ENCODE results near the gene PELI1. TPM values are rescaled to one million over a fixed set of nuclear protein-coding genes. Genes with fewer than 3 reads are reported as not detected.

Gene PELI1
- total RNA-seq, 1 donor from 2014 or later = 9.1 TPM

DNA sequence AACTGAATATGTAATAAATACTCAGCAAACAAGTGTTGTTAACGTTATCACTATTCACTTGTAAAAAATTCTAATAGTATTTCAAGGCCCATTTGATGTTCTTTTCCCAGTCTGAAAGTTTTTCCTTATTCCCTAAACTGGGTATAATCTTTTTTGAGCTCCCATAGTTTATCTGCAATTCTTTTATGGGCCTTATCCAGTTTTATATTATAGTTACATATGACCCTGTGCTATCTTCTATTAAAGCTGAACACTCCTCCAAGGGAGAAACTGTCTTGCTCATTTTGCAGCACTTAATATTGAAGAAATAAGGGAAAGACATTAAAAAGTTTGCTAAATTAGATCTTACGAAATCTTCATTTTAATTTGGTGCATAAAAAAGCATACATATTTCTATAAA, 13.9 kb downstream of the PELI1 start:
- no peak for ATAC-seq (ENCODE audit: poor library complexity)
- no peak for DNase-seq
- intact Hi-C loops (cut with DNase I) = no loop called here

DNA sequence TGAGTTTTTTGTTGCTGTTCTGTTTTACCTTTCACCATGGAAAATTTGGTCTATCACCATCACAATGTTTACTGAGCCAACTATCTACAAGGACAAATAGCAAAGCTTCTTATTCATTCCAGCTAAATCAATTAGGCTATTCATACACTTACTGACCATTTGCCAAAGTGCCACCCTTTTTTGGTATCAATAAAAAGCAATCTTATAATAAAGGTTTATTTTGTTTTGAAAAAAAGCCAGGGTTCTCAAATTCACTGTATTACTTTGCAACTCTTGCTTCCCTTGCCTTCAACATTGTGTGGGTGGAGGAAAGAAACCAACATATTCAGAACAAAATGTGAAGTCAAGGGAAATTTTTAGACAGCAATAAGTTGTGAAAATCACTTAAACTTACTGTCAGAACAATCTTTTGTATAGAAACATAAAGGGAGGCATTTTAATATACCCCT, 15.3 kb downstream of the PELI1 start:
- no peak for ATAC-seq (ENCODE audit: poor library complexity)
- intact Hi-C loops (cut with DNase I) = no loop called here

DNA sequence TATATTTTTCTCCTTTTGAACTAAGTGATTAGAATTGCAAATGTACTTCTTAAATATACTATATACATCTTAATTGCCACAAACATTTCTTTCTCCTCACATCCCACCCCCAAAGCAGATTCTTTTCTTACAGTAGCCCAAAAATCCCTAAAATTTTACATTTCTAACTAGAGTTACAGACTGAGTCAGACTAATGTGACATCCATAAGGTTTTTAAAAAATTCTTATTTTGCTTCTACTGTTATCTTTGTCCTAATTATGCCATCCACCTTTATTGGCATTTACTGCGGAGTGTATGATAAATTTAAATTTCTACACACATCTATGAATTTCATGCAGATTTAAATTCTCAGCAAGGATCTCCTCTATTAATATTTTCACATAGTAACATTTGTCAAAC, 15.8 kb downstream of the PELI1 start:
- intact Hi-C loops (cut with DNase I) = no loop called here
- no peak for DNase-seq
- no peak for ATAC-seq (ENCODE audit: poor library complexity)

More for the DNA sequence above, 15.3 kb downstream of the PELI1 start:
- DNase-seq = no peak

DNA sequence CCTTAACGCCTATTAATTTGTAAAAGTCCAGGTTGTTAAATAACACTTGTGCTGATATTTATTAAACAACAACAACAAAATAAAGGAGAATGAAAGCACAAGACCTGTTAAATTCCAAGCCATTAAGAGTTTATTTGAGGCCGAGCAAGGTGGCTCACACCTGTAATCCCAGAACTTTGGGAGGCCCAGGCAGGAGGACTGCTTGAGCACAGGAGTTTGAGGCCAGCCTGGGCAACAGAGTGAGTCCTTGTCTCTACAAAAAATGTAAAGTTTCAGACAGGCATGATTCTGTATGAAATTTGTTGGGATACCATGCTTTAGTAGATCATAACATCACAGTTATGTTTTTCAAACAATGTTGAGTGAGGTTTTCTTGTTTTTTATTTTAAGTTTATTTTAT, 17.1 kb downstream of the PELI1 start:
- no peak for ATAC-seq (ENCODE audit: poor library complexity)
- no peak for DNase-seq
- intact Hi-C loops (cut with DNase I) = no loop called here

DNA sequence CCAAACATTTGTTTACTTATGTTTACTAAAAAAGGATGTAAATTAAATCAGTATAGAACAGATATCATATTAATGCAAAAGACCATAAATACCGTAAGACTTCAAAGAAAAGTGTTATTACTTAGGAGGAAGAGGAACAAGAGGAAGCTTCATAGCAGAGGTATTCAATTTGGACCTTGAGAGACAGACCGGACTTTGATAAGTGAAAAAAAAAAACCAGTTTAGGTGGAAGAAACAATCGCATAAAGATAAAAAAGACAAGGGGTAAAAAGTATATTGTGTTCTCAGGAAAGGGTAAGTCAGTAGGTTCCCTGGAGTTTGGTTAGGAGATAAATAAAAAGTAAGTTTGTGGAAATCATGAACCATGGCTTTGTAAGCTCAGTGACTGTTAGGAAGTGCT, 17.6 kb downstream of the PELI1 start:
- DNase-seq (no peak), ATAC-seq (ENCODE audit: poor library complexity) (no peak)
- intact Hi-C loops (cut with DNase I) = no loop called here

DNA sequence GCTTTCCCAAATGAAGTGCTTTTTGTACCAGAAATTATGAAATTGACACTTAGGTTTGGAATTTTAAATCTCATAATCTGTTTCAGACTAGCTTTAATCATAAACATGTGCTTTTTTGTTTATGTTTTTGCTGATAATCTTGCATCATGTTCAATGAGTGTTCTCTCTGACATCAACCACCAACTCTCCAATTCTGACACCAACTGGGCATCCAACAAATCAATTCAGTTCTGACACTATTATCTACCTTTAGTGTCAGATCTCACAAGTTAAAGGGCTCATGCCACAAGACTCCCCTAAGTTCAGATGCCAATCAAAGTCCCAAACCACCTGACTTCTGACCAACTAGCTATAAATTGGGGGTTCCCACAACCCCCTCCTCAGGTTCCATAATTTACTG, 19.6 kb downstream of the PELI1 start:
- ATAC-seq (ENCODE audit: poor library complexity) (no peak), DNase-seq (no peak)
- intact Hi-C loops (cut with DNase I) = no loop called here

DNA sequence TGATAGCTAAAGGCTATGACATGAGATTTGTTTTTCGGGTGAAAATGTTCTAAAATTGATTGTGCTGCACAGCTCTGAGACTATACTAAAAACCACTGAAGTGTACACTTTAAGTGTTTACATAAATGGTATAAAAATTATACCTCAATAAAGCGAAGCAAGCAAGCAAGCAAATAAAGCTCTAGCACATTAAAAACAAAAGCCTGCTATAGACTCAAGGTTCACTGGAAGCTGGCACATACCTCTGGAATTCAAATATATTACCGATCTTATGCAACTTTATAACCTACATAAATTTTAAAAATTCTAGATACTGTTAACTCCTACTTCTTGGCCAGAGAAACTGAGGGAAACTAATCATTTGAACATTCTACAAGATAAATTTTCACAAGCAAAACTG, 20.1 kb downstream of the PELI1 start:
- DNase-seq (no peak), ATAC-seq (ENCODE audit: poor library complexity) (no peak)
- intact Hi-C loops (cut with DNase I) = no loop called here

DNA sequence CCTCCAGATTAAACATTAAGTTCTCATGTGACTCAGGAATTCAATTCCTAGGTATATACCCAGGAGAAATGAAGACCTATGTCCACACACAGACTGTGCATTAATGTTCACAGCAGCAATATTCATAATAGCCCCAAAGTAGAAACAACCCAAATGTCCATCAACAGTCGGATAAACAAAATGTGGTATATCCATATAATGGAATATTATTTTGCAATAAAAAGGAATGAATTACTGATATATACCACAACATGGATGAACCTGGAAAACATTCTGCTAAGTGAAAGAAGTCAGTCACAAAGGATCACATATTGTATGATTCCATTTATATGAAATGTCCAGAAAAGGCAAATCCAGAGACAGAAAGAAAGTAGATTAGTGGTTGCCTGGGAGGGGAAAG, 20.5 kb downstream of the PELI1 start:
- intact Hi-C loops (cut with DNase I) = no loop called here
- ATAC-seq (ENCODE audit: poor library complexity) (no peak), DNase-seq (no peak)

DNA sequence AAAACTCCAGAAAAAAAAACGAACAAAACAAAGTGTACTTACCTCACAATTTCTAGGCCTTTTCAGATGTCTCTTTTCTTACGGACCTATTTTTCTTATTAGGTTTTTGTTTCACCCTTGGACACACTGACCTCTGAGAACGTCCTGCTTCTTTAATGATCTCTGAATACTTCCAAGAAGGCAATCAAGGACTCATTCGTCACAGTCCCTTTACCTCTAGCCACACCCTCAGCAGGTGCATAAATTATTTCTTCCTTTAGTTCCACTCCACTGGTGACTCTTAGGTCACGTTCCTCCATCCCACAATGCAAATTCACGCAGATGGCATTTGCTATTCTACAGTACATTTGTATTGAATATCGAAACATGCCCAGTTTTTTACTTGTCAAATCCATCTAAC, 21.9 kb downstream of the PELI1 start:
- DNase-seq (no peak), ATAC-seq (ENCODE audit: poor library complexity) (no peak)
- intact Hi-C loops (cut with DNase I) = no loop called here

DNA sequence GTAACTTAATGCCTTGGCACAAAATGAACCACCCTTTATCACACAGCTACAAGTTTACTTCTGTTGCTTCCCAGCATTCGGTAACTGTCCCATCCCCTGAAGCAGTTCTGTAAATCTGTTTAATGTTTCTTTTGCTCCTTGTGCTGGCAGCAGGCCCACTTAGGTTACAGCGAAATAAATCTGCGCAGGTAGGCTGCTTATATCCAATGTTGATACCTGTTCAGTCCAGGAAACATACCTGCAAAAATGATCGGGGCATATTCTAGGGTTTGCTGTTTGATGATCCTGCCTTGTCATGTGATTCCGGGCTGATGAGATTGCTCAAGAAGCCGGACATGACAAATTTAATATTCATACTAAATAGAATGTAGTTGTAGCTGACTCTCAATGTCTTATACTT, 23.3 kb downstream of the PELI1 start:
- DNase-seq (no peak), ATAC-seq (ENCODE audit: poor library complexity) (no peak)
- intact Hi-C loops (cut with DNase I) = no loop called here

DNA sequence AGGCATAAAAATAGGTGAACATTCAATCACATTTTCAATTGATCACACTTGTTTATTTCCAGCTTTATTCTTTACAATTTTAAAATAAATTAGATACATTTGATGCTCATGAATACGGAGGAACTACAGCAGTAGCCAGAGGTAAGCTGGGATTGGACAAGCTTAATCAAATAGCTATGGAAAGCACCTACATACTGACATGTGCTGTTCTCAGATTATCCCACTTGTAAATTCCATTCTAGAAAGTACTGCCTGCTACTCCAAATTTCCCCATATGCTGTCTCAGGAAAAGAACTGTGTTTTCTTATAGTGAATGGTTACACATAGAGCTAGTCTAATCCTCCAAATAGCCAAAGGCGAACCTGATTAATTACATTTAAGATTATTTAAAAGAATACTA, 24.2 kb downstream of the PELI1 start:
- DNase-seq (no peak), ATAC-seq (ENCODE audit: poor library complexity) (no peak)
- intact Hi-C loops (cut with DNase I) = no loop called here

DNA sequence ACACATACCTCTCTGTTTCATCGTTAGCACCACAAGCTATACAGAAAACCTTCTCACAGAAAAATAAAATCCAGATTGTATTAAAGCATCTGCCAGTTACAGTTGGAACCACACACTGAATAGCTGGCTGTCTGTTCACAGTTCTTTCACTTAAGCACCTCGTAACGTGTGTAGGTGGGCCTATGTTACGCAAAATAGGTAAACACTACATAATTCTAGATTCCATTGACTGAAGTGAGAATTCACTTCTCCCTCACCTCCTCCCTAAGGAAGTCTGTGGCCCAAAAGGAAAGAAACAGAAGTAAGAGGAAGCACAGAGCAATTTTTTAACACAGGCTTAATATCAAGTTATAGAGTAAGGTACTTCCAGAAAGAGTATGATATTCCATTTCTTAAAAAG, 24.9 kb downstream of the PELI1 start:
- intact Hi-C loops (cut with DNase I) = no loop called here
- ATAC-seq (ENCODE audit: poor library complexity) = no peak
- no peak for DNase-seq

DNA sequence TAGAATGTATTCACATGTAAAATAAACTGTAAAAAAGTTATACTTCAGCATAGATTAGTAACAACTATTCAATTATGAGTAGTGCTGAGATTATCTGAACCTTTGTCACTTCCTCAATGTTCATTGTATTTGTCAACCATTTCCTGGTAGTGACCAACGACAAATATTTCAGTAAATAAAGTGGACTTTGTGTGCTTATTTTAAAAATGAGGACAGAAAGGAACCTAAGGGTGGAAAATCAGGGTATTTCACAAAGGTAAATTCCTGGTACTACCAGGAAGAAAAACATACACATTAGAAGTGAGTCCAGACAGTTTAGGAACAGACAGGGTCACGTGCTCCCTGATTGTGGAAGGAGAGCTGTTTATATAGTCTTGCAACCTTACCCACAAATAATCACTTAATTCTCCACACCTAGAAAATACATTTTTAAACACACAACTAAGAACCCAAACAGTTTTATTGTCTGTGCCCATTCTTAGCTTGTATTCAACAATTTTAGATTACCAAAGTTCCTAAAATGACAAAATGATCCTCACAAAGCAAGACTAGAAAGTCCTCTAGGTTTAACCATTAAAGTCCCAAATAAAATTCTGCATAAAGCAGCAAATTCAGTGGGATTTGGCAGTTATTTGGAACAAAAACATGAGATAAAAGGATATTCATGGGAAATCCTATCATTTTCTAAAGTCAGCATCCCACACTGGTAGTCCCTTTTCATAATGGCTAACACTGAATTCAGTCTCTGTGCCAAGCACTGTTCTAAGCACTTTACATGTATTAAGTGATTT, 28.2 kb downstream of the PELI1 start:
- ATAC-seq (ENCODE audit: poor library complexity) (peak; percentile 34), DNase-seq (no peak)
- intact Hi-C loops (cut with DNase I) = no loop called here

DNA sequence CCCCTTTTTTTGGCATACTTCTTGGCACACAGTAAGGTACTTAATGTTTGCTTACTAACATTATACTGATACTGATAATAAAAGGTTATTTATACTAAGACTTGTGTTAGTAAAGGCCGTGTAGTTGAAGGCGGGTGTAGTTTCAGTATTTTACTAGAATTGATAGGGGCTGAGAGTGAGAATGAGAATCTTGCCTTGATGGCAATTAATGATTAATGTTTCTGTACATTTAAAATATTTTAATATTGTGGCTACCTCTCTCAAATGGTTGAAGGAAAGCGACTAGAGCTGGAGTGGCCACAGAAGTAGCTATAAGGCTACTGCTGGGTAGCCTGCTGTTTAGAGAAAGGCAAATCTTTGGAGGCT, 29.3 kb downstream of the PELI1 start:
- no peak for ATAC-seq (ENCODE audit: poor library complexity)
- intact Hi-C loops (cut with DNase I) = no loop called here

DNA sequence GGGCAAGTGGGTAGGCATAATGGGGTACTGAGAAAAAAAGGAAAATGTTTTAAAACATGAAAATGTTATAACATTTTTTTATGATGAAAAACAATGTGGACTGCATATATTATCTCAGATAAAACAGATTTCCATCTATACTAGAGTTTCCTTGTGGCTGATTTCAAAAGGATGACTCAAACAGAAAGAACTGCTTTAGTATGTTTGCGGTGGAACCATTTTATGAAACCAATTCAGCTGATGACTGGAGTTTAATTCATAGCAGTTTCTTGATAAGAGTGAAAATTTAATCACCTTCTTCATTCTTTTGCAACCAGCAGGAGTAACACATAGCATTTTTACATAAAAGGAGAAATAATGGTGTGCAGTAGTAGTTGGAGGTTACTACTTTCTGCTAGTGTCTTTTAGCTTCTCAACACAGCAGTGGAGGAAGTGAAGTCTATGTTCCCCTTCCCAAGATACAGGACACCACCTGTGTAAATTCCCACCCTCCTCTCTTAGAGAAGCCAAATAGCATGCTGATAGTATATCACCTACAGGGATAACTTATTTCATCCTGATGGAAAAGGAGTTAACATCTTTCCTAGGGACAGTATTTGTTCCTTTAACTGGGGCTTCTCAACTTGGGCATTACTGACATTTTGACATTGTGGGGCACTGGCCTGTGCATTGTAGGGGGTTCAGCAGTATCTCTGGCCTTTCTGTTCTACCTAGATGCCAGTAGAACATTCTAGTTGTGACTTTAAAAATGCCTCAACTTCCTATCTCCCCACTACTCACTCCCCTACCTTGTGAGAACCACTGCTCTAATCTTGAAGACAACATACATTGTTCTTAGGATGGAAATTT, 29.9 kb downstream of the PELI1 start:
- intact Hi-C loops (cut with DNase I) = no loop called here
- DNase-seq = no peak
- ATAC-seq (ENCODE audit: poor library complexity) = no peak

More for the DNA sequence above, 29.3 kb downstream of the PELI1 start:
- DNase-seq = no peak

DNA sequence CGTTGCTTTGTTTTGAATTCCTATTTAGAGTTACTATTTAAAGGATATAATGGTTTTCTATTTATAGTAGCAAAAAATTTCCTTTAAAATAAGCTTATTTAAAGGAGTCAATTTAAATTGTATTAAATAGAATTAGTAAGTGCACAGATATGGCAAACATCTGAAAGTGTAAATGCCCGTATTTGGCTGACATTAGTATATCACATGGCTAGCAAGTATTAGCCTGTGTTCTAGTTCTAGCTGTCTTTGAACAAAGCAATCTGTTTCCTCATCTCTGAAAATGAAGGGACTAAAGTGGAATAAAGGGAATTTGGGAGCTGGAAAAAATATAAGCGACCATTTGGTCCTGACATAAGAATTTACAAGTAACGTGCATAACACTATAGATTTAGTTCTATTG, 32.2 kb downstream of the PELI1 start:
- DNase-seq = no peak

DNA sequence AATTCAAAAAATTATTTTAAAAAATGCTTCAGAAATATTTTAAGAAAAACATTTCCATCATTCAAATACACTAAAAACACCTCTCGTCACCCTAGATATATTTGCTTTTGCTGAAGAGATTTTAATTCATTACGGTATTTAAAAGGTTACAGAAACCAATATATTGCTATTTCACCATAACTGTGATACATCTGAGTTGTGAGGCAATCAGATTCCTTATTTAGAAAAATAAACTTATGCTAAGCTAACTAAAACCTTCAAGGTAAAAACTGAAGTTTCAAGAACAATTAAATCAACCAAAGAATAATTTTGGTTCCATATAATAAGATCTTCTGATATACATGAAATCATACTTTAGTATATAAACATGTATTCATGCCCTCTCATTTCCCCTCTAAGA, 32.8 kb downstream of the PELI1 start:
- ATAC-seq (ENCODE audit: poor library complexity) (no peak), DNase-seq (no peak)
- intact Hi-C loops (cut with DNase I) = no loop called here

More for the DNA sequence above, 32.2 kb downstream of the PELI1 start:
- intact Hi-C loops (cut with DNase I) = no loop called here
- ATAC-seq (ENCODE audit: poor library complexity) = no peak

DNA sequence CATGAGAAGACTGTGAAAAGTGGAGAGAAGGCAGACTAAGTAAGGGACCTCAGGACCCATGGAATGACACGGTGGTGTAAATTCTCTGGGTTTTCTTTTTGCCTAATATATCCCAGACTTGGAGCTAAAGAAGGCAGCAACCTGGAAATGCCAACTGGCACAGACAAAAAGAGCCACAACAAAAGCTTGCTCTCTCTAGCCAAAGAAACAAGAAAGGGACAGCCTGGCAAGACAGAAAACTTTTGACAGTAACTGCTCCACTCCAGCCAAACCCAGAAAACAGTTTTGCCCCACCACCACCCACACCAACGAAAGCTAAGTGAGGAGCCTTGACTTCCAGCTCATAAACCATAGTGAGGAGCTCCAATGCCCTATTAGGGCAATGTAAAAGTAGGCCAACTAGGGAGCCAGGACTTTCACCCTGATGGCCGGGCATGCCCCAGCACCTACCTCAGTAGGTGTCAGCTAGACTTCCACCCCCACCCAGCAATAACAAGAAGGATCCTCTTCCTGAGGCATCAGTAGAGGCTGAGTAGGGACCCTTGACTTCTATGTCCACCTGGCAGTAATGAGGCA, 35.5 kb downstream of the PELI1 start:
- ATAC-seq (ENCODE audit: poor library complexity) (no peak), DNase-seq (no peak)
- intact Hi-C loops (cut with DNase I) = no loop called here

DNA sequence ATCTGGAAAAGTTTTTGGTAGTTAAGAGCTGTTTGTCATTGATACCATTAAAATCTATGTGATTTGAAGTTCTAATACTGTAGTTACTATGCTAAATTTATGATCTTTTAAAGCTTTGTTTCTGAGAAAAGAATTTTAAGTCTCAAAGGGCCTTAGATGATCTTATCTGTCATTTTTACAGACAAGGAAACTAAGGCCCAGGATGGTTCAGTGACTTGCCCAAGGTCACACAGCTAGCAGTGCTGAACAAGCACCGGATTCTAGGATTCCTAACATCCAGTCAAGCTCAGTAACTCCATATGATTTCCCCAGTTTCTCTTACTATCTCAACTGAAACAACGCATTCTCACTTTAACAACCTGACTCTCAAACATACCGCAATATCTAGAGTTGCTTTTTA, 37.7 kb downstream of the PELI1 start:
- no peak for ATAC-seq (ENCODE audit: poor library complexity)
- no peak for DNase-seq
- intact Hi-C loops (cut with DNase I) = no loop called here

Measured in Right ventricle myocardium superior (tissue), 1 donor.